MCF 10A (cell line): ENCODE measurements around the gene ACOXL. TPM values are rescaled to one million over a fixed set of nuclear protein-coding genes. Genes with fewer than 3 reads are reported as not detected.

Experiments
- BruUV-seq: library from RNA; stranded (reverse); fragments of 400-500 nt; replicated peaks from 2 replicates; lab custom pipeline; 2021; lab: Mats Ljungman, UMichigan
- CTCF ChIA-PET: fragments of 300-600 bp; sonication (Branson Sonifier 250); formaldehyde crosslinking; extraction: SDS; loops from one replicate; lab custom pipeline; 2021; ENCODE audit warnings: antibody characterized with exemption, inconsistent platforms; lab: Yijun Ruan, JAX
- POLR2A ChIA-PET: fragments of 300-600, 350-650 bp; sonication (Branson Sonifier 250); formaldehyde crosslinking; extraction: SDS; loops from one replicate; lab custom pipeline; 2020; ENCODE audit warnings: antibody characterized with exemption, inconsistent platforms; lab: Yijun Ruan, JAX
- DNase-seq: peaks from one replicate; pipeline ENCODE4 v3.0.0-alpha.2; 2018; ENCODE audit not compliant: unreplicated experiment
- H3K27ac Mint-ChIP-seq: one replicate; pipeline ENCODE4 v1.8.0; 2022; ENCODE audit warnings: mild to moderate bottlenecking, low read depth, mixed read lengths; ENCODE audit not compliant: unreplicated experiment
- H3K27me3 Mint-ChIP-seq: one replicate; pipeline ENCODE4 v1.8.0; 2022; ENCODE audit warnings: mixed read lengths; ENCODE audit not compliant: insufficient read depth, unreplicated experiment
- H3K36me3 Mint-ChIP-seq: one replicate; pipeline ENCODE4 v1.8.0; 2022; ENCODE audit warnings: mild to moderate bottlenecking, moderate library complexity, mixed read lengths; ENCODE audit not compliant: insufficient read depth, unreplicated experiment
- H3K4me1 Mint-ChIP-seq: one replicate; pipeline ENCODE4 v1.8.0; 2022; ENCODE audit warnings: mixed read lengths; ENCODE audit not compliant: insufficient read depth, unreplicated experiment
- H3K4me3 Mint-ChIP-seq: one replicate; pipeline ENCODE4 v1.8.0; 2022; ENCODE audit warnings: mild to moderate bottlenecking, moderate library complexity, mixed read lengths; ENCODE audit not compliant: unreplicated experiment
- H3K9me3 Mint-ChIP-seq: one replicate; pipeline ENCODE4 v1.8.0; 2022; ENCODE audit warnings: mixed read lengths; ENCODE audit not compliant: unreplicated experiment
- CTCF ChIP-seq: fragments of 200-600 bp; IDR thresholded peaks from one replicate; pipeline ENCODE4 v1.8.0; 2022; ENCODE audit warnings: antibody characterized with exemption, mild to moderate bottlenecking; ENCODE audit not compliant: unreplicated experiment
- intact Hi-C: fragments of 100-400 bp; cut with micrococcal nuclease; formaldehyde crosslinking; loops from 2 replicates; pipeline ENCODE4 v1.14.1; 2022
- total RNA-seq: library from RNA; stranded (reverse); gene quantifications from 2 replicates; pipeline ENCODE4 v1.2.3, GENCODE V29; 2022

Gene ACOXL
- total RNA-seq, 1 experiment from 2014 or later, result not detected

- ChIA-PET CTCF (no interaction called here), POLR2A (no interaction called here)
- intact Hi-C loops, result no loop called here
- no peak overlapping the region for H3K4me3 Mint-ChIP-seq
- peaks cover 23% of the 10 kb centered on the region for H3K4me1 Mint-ChIP-seq
- no peak for DNase-seq
- TF ChIP-seq CTCF, result no peak
- H3K27ac Mint-ChIP-seq, result no peak overlapping the region
- no peaks in the 10 kb centered on the region for H3K27me3 Mint-ChIP-seq
- H3K36me3 Mint-ChIP-seq, result peaks cover 69% of the 10 kb centered on the region
- BruUV-seq, result no TSS peak
- H3K9me3 Mint-ChIP-seq, result no peaks in the 10 kb centered on the region
Measured at GRCh38 chr2:111165084-111165483, 432.7 kb downstream of the ACOXL start.

GRCh38 chr2:111166115-111166514, 433.7 kb downstream of the ACOXL start:
- Mint-ChIP-seq H3K4me3 (no peak overlapping the region), H3K27ac (no peak overlapping the region), H3K27me3 (no peaks in the 10 kb centered on the region), H3K36me3 (peaks cover 64% of the 10 kb centered on the region), H3K4me1 (peaks cover 13% of the 10 kb centered on the region), H3K9me3 (no peaks in the 10 kb centered on the region)
- TF ChIP-seq CTCF, result no peak
- POLR2A ChIA-PET, result no interaction called here
- BruUV-seq, result no TSS peak
- intact Hi-C loops, result no loop called here
- DNase-seq, result no peak
- CTCF ChIA-PET, result no interaction called here

GRCh38 chr2:111167076-111167862, 434.9 kb downstream of the ACOXL start:
- H3K4me1 Mint-ChIP-seq, result peaks cover 22% of the 10 kb centered on the region
- peaks cover 57% of the 10 kb centered on the region for H3K36me3 Mint-ChIP-seq
- H3K4me3 Mint-ChIP-seq, result no peak overlapping the region
- no peak for TF ChIP-seq CTCF
- no peak for DNase-seq
- ChIA-PET POLR2A (interaction anchor here (0.6 to 3.5 kb wide), 11 partner anchors 9 to 534 kb away, joined by 3 to 23 read pairs (median 5); partner anchors contain the start of gene BCL2L11), CTCF (interaction anchor here (0.6 to 1.8 kb wide), 7 partner anchors 9 to 355 kb away, joined by 3 to 6 read pairs (median 4); no protein-coding TSS in a partner anchor)
- no peak overlapping the region for H3K27ac Mint-ChIP-seq
- no TSS peak for BruUV-seq
- H3K27me3 Mint-ChIP-seq, result no peaks in the 10 kb centered on the region
- intact Hi-C loops, result no loop called here
- H3K9me3 Mint-ChIP-seq, result no peaks in the 10 kb centered on the region

- Mint-ChIP-seq H3K9me3 (no peaks in the 10 kb centered on the region), H3K27me3 (no peaks in the 10 kb centered on the region), H3K4me1 (peaks cover 22% of the 10 kb centered on the region), H3K27ac (no peak overlapping the region), H3K4me3 (no peak overlapping the region), H3K36me3 (peaks cover 52% of the 10 kb centered on the region)
- DNase-seq, result no peak
- BruUV-seq, result no TSS peak
- CTCF ChIA-PET, result interaction anchor here (0.6 to 1.8 kb wide), 7 partner anchors 9 to 50 kb away, joined by 3 to 6 read pairs (median 4); no protein-coding TSS in a partner anchor
- TF ChIP-seq CTCF, result no peak
- intact Hi-C loops, result no loop called here
- POLR2A ChIA-PET, result interaction anchor here (0.6 to 3.5 kb wide), 13 partner anchors 9 to 534 kb away, joined by 3 to 23 read pairs (median 5); partner anchors contain the start of gene BCL2L11
Measured at GRCh38 chr2:111167863-111168162, 435.4 kb downstream of the ACOXL start.

Other genes with a start within 250 kb of the ACOXL start
- 16.7 and 21.0 TPM in 2 replicates for gene RGPD6, start 155.4 kb upstream of the ACOXL start, total RNA-seq
- 23.0 and 25.5 TPM in 2 replicates for gene BUB1, start 54.5 kb upstream of the ACOXL start, total RNA-seq